Measurements from ENCODE around the gene PADI4.

DNA sequence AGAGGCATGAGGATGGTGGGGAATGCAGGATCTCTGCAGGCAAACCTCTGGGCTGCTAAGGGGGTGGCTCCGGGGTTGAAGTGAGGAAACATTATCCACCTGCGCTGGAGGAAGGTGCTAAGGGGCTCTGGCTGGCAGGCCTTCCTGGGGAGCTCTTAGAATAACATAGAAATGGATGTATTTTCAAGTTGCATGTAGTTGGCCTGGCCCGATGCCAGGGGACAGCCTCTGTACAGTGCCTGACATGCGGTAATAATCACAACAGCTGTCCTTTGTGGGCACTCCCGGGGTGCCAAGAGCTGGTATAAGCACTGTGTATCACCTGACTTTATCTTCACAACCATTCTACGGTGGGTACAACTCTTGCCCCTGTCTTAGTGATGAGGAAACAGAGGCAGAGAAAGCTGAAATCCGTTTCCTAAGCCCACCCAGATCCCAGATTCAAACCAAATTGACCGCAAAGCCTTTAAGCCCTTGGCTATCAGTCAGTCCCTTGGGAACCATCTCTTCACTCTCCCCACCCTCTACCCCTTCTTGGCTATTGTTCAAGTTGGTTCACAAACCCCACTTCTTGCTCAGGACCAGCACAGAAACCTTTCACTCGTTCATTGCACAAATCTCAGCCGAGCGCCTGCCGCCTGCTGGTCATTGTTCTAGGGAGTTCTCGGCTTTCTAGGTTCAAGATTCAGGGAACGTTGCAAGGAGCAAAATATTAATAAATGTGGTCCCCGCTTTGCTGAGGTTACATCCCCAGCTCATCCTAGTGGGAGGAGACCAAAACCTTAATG lies 30.9 kb downstream of the PADI4 start:
- TF ChIP-seq, protein P1, sequence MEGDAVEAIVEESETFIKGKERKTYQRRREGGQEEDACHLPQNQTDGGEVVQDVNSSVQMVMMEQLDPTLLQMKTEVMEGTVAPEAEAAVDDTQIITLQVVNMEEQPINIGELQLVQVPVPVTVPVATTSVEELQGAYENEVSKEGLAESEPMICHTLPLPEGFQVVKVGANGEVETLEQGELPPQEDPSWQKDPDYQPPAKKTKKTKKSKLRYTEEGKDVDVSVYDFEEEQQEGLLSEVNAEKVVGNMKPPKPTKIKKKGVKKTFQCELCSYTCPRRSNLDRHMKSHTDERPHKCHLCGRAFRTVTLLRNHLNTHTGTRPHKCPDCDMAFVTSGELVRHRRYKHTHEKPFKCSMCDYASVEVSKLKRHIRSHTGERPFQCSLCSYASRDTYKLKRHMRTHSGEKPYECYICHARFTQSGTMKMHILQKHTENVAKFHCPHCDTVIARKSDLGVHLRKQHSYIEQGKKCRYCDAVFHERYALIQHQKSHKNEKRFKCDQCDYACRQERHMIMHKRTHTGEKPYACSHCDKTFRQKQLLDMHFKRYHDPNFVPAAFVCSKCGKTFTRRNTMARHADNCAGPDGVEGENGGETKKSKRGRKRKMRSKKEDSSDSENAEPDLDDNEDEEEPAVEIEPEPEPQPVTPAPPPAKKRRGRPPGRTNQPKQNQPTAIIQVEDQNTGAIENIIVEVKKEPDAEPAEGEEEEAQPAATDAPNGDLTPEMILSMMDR (IDR thresholded peaks at IDR 0.05; ENCODE audit: low read depth, low read length, missing input control): no peak
- TF ChIP-seq RXRA (IDR thresholded peaks at IDR 0.05) (no peak), HNF4G (IDR thresholded peaks at IDR 0.05) (no peak), REST (IDR thresholded peaks at IDR 0.05) (no peak), YY1 (IDR thresholded peaks at IDR 0.05) (no peak), RAD21 (IDR thresholded peaks at IDR 0.05) (no peak)
- TF ChIP-seq, protein P2, sequence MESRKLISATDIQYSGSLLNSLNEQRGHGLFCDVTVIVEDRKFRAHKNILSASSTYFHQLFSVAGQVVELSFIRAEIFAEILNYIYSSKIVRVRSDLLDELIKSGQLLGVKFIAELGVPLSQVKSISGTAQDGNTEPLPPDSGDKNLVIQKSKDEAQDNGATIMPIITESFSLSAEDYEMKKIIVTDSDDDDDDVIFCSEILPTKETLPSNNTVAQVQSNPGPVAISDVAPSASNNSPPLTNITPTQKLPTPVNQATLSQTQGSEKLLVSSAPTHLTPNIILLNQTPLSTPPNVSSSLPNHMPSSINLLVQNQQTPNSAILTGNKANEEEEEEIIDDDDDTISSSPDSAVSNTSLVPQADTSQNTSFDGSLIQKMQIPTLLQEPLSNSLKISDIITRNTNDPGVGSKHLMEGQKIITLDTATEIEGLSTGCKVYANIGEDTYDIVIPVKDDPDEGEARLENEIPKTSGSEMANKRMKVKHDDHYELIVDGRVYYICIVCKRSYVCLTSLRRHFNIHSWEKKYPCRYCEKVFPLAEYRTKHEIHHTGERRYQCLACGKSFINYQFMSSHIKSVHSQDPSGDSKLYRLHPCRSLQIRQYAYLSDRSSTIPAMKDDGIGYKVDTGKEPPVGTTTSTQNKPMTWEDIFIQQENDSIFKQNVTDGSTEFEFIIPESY (IDR thresholded peaks at IDR 0.05): no peak
- TF ChIP-seq, protein P3, sequence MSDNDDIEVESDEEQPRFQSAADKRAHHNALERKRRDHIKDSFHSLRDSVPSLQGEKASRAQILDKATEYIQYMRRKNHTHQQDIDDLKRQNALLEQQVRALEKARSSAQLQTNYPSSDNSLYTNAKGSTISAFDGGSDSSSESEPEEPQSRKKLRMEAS (IDR thresholded peaks at IDR 0.05): no peak
